Right cardiac atrium (tissue), 5 donors: ENCODE measurements around the gene CNTN4. TPM values are rescaled to one million over a fixed set of nuclear protein-coding genes. Genes with fewer than 3 reads are reported as not detected.
A peak's percentile ranks its signal among the peaks of the same experiment; 100 is the strongest.
"Not testable (repeated sequence)": the region's sequence is repeated elsewhere in the genome, so short reads cannot be mapped to it uniquely, and the experiment has no call there.

ENCODE experiments used
- ATAC-seq, 2 donors: fragments of 200-7000 bp; cut with Tn5 transposase; one replicate each; pipeline versions ENCODE4 v1.8.0 to v1.9.1; 2020; ENCODE audit warnings: moderate library complexity in 2 of 2, mild to moderate bottlenecking in 1 of 2
- DNase-seq, 3 donors: peaks; one replicate each; pipeline ENCODE4 v3.0.0-alpha.2; 2020
- H3K27ac ChIP-seq: one replicate; pipeline ENCODE4 v1.5.1; 2013; ENCODE audit warnings: mild to moderate bottlenecking, low read length, control low read depth, moderate library complexity
- H3K27me3 ChIP-seq: one replicate; pipeline ENCODE4 v1.6.1; 2013; ENCODE audit not compliant: control insufficient read depth, insufficient read depth
- H3K4me1 ChIP-seq: one replicate; pipeline ENCODE4 v1.6.1; 2013; ENCODE audit warnings: low read length; ENCODE audit not compliant: control insufficient read depth, insufficient read depth
- H3K4me3 ChIP-seq: one replicate; pipeline ENCODE4 v1.5.1; 2013; ENCODE audit warnings: low read length, control low read depth
- H3K9me3 ChIP-seq: one replicate; pipeline ENCODE4 v1.6.1; 2013; ENCODE audit warnings: low read length; ENCODE audit not compliant: control insufficient read depth
- WGBS: extraction: QIAGEN DNeasy Blood & Tissue Kit; methylation state at CpG from one replicate; pipeline ENCODE4 v1.1.7; 2013; 5-methylcytosine and 5-hydroxymethylcytosine counted together
- intact Hi-C, 4 donors: fragments of 100-400 bp; cut with DNase I; formaldehyde crosslinking; loops; one replicate each; pipeline versions ENCODE4 v1.11.0 to v1.14.0; 2022 to 2023
- long read RNA-seq, 4 donors: library from polyadenylated mRNA; unstranded; transcript quantifications; one replicate each; pipeline ENCODE4 v2.0.0, GENCODE V29; 2020 to 2021
- polyA plus RNA-seq: library from polyadenylated mRNA; stranded (reverse); fragments of 200-250 nt; gene quantifications from one replicate; pipeline ENCODE4 v1.2.3, GENCODE V29; 2013
- total RNA-seq, 4 donors: library from RNA; stranded (reverse); fragmentation: NEBNext Ultra II Directional; extraction: Animal tissue kit (Norgen Biotek cat#: 25700); gene quantifications; one replicate each; pipeline ENCODE4 v1.2.1, GENCODE V29; 2021
- donor health status: healthy with polysubstance abuse.
- donor health status: DM: no; HTN: yes; CAD: no.
- donor health status: DM: no; HTN: no; CAD: no.
- donor health status: DM: no; HTN: yes; CAD: no; lungs with severe emphysema.
- donor health status: DM: yes; HTN: yes; CAD: no.

CNTN4 gene
- total RNA-seq = 1 to 10 TPM; 1.7 to 6.8 (median 3.3) TPM
- 1.9 TPM for polyA plus RNA-seq
- long read RNA-seq, donor 1, partial matches to known transcripts = 1 of 2 reads
- long read RNA-seq, donor 1, other reads (novel, unspliced or antisense) = 1 of 2 reads
- long read RNA-seq, donor 2, partial matches to known transcripts = 1 of 2 reads
- long read RNA-seq, donor 2, other reads (novel, unspliced or antisense) = 1 of 2 reads
- long read RNA-seq, donor 3, partial matches to known transcripts = 4 of 6 reads
- long read RNA-seq, donor 3, other reads (novel, unspliced or antisense) = 2 of 6 reads
- long read RNA-seq, donor 4, full-length matches to known transcripts = 1 of 1 reads
- long read RNA-seq, donor 4, partial matches to known transcripts = 0 of 1 reads
- long read RNA-seq, donor 4, other reads (novel, unspliced or antisense) = 0 of 1 reads

DNA sequence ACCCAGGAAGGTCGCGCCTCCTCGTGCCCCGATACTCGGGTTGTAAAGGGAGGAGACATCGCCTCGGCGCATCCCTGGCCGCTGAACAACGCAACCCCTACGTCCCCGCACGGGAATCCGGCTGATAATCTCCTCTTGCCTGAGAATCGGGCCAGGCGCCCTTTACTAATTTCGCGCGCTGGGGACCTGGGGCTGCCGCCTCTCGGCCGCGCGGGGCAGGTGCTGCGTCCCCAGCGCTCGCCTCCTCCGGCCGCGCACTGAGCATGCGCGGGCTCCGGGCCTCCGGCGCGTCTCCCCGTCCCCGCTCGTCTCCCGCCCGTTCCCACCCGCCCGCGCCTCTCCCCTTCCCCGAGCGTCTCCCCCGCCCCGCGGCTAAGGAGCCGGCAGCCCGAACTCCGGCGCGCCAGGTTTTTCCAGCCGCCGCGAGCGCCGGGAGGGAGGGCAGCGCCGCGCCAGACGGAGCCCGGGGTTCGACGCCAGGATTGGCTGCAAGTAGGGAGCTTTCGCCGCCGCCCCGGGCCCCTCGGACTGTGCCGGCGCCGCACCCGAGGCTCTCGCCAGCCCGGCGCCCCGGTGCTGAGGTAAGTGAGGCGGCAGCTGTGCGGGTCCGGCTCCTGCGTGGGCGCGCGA, at the start of gene CNTN4:
TSS of gene CNTN4 (plus strand) at position 469 of the 630 bp plus-strand sequence.
- H3K4me1 ChIP-seq = no peaks in the 10 kb centered on the region
- no peak within 1 kb of the TSS for H3K27ac ChIP-seq
- peak within 1 kb of the TSS; percentile 67 for H3K4me3 ChIP-seq
- intact Hi-C loops = no loop called here
- H3K27me3 ChIP-seq = no peaks in the 10 kb centered on the region
- DNase-seq = peak; percentile 66 to 88 (median 85)
- ATAC-seq = peak; percentile 92 to 93
- 1% methylated on average over 86 of the region's 86 CpGs for WGBS
- H3K9me3 ChIP-seq = no peaks in the 10 kb centered on the region

DNA sequence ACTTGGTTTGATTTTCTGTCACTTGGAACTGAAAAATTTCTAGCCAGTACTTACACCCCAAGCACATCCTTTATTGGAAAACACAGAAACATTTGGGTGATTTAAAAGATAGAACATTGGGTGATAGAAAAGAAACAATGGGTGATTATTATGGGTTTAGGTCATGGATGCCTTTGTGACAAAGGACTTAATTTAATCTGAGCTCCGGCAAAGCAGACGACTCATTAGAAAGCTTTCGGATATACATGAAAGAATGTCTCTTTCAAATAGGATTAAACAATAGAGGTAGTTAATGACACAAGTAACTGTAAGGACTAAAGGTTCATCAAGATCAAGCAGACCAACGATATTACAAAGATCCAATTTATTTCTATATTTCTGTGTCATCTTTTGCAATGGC, 37.3 kb upstream of the CNTN4 start:
- 87% methylated on average over 4 of the region's 4 CpGs for WGBS
- intact Hi-C loops = no loop called here

DNA sequence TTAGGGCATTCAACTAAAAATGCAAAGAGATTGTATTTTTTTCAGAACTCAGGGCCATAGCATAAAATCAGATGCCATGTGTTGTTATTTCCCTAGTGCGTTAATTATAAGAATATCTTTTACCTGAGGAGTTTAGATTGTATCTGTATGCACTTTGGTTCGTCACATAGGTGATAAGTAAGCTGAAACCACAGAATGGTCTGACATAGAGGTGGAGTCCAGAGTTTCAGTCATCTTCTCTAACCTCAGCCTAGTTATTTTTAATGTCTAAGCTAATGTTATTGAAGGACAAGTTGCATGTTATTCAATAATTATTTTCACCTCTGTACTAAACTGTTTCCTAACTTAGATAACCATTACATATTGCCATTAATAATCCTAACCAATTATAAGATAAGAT, 27.1 kb upstream of the CNTN4 start:
- DNase-seq (no peak), ATAC-seq (no peak)
- Histone ChIP-seq H3K27ac (no peak overlapping the region), H3K4me3 (no peak overlapping the region), H3K27me3 (no peaks in the 10 kb centered on the region), H3K4me1 (no peaks in the 10 kb centered on the region), H3K9me3 (no peaks in the 10 kb centered on the region)
- 77% methylated on average over 2 of the region's 2 CpGs for WGBS
- intact Hi-C loops = no loop called here

More for the DNA sequence above, 37.3 kb upstream of the CNTN4 start:
- no peak overlapping the region for H3K4me3 ChIP-seq
- H3K27me3 ChIP-seq = no peaks in the 10 kb centered on the region
- ATAC-seq (no peak), DNase-seq (no peak)
- H3K4me1 ChIP-seq = no peaks in the 10 kb centered on the region
- H3K9me3 ChIP-seq = no peaks in the 10 kb centered on the region
- no peak overlapping the region for H3K27ac ChIP-seq

DNA sequence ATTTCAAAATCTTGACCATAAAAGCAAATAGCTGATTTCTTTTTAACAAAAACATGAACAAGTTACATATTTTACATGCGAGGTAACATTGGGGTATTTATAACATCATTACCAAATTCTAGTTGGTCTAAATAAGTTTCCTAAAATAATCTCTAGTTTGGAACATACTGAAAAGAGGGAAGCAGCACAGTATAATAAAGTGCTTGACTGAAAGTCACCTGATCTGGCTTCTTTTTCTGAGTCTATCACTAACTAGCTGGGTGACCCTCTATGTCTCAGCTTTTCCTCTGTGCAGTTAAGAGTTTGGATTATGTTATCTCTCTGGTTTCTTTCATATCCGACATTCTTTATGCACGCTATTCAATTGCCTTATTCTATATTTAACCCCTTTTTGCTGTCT, 19.8 kb upstream of the CNTN4 start:
- H3K4me3 ChIP-seq = no peak overlapping the region
- no peaks in the 10 kb centered on the region for H3K4me1 ChIP-seq
- H3K9me3 ChIP-seq = no peaks in the 10 kb centered on the region
- WGBS = 42% methylated on average over 3 of the region's 3 CpGs
- H3K27ac ChIP-seq = no peak overlapping the region
- DNase-seq (no peak), ATAC-seq (no peak)
- intact Hi-C loops = no loop called here
- H3K27me3 ChIP-seq = no peaks in the 10 kb centered on the region

DNA sequence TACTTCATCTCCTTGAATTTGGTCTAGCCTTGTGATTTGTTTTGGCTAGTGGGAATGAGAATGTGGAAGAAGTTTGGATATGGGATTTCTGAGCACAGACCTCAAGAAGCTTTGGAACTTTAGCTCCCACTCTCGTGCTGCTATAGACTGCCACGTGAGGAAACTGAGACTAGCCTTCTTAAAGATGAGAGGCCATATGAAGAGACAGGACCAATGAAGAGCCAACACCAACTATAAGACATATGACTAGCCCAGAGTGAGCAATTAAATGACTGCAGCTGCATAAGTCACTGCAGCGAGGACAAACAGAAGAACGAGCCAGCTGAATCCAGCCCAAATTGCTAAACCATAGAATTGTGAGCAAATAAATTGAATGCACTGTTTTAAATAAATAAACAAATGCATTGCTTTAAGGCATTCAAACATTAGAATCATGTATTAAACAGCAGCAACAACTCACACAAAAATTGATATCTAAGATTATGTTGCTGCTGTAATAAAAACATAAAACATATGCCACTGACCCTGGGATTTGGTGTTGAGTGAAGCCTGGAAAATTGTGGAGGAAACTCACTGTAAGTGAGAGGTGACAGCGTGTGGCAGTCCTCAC, 15.7 kb upstream of the CNTN4 start:
- Histone ChIP-seq H3K27me3 (no peaks in the 10 kb centered on the region), H3K9me3 (no peaks in the 10 kb centered on the region), H3K4me1 (no peaks in the 10 kb centered on the region), H3K4me3 (no peak overlapping the region), H3K27ac (no peak overlapping the region)
- intact Hi-C loops = no loop called here
- no peak for DNase-seq
- 73% methylated on average over 5 of the region's 5 CpGs for WGBS
- no peak for ATAC-seq

DNA sequence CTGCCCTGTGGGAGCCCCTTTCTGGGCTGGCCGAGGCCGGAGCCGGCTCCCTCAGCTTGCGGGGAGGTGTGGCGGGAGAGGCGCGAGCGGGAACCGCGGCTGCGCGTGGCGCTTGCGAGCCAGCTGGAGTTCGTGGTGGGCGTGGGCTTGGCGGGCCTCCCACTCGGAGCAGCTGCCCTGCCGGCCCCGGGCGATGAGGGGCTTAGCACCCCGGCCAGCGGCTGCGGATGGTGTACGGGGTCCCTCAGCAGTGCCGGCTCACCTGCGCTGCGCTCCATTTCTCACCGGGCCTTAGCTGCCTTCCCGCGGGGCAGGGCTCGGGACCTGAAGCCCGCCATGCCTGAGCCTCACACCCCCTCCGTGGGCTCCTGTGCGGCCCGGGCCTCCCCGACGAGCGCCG, 15.1 kb upstream of the CNTN4 start:
- H3K27me3 ChIP-seq, H3K4me3 ChIP-seq, H3K27ac ChIP-seq, intact Hi-C loops, H3K4me1 ChIP-seq, ATAC-seq, H3K9me3 ChIP-seq: not testable (repeated sequence)
- DNase-seq = peak; percentile 12 to 41 (median 24)
- WGBS = 93% methylated on average over 40 of the region's 40 CpGs

DNA sequence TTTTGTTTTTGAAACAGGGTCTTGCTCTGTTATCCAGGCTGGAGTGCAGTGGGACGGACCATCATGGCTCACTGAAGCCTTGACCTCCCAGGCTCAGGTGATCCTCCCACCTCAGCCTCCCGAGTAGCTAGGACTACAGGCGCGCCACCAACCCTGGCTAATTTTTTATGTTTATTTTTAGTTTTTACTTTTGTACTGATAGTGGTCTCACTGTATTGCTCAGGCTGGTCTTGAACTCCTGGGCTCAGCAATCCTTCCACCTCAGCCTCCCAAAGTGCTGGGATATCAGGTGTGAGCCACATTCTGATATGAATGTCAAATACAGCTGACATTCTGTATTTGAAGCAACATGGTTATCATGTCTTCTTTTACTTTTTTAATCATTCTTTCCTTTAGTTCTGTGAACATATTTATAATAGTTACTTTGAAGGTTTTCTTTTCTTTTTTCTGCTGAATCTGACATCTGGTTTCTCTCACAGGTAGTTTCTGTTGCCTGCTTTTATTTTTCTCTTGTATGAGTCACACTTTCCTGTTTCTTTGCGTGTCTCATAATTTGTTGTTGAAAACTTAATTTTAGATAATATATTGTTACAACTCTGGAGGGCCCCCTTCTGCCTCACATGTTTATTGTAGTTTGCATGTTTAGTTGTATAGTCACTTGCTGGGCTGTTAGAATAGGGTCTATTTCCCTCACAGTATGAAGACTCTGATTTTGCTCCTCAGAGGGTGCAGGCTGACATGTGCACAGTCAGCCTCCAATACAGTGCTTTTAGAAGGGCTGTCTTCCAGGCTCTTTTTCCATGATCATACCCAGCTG, 8.4 kb upstream of the CNTN4 start:
- intact Hi-C loops = no loop called here
- Histone ChIP-seq H3K4me1 (no peaks in the 10 kb centered on the region), H3K4me3 (no peak overlapping the region), H3K9me3 (no peaks in the 10 kb centered on the region), H3K27me3 (no peaks in the 10 kb centered on the region), H3K27ac (no peak overlapping the region)
- DNase-seq = no peak
- ATAC-seq = no peak
- 80% methylated on average over 5 of the region's 5 CpGs for WGBS

DNA sequence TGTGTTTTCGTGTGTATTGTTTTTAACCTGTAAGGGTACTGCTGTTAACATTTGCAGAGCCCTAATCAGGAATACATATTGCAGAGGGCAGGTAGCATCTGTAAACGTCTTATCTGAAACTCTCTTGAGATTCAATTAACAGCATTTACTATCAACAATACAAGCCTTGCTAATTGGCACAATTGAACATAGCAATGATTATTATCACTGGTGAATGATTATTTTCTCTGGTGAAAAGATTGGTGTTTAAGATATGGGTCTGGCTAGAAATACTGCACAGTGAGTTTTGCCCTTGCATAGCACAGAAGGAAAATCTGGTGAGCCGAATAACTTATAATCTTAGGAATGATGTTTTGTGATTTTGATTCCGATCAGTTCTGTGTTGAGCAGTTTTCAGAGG, 5.9 kb upstream of the CNTN4 start:
- no peak overlapping the region for H3K27ac ChIP-seq
- H3K4me1 ChIP-seq = no peaks in the 10 kb centered on the region
- 68% methylated on average over 4 of the region's 4 CpGs for WGBS
- H3K27me3 ChIP-seq = no peaks in the 10 kb centered on the region
- H3K4me3 ChIP-seq = no peak overlapping the region
- no peaks in the 10 kb centered on the region for H3K9me3 ChIP-seq
- DNase-seq = no peak
- intact Hi-C loops = no loop called here
- no peak for ATAC-seq

DNA sequence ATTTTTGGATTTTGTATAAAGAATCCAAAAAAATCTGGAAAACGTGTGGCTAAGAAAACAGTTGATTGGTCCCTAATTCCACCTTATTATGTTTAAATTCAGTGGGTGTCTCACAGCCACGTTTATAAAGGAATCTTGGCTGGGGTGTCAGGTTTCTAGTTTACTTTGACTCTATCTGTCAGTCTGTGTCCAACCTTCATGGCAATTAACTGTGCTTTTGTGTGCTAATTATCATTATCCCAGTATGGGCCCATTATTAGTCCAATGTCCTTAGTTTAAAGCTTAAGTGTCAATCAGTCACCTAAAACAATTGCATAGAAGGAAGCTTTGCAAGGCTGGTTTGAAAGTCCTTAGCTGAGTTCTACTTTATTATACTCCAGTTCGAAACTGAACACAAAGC, 3.7 kb upstream of the CNTN4 start:
- intact Hi-C loops = no loop called here
- no peak for DNase-seq
- no peak for ATAC-seq
- 54% methylated on average over 3 of the region's 3 CpGs for WGBS
- Histone ChIP-seq H3K27ac (no peak overlapping the region), H3K9me3 (no peaks in the 10 kb centered on the region), H3K4me3 (no peak overlapping the region), H3K27me3 (no peaks in the 10 kb centered on the region), H3K4me1 (no peaks in the 10 kb centered on the region)

DNA sequence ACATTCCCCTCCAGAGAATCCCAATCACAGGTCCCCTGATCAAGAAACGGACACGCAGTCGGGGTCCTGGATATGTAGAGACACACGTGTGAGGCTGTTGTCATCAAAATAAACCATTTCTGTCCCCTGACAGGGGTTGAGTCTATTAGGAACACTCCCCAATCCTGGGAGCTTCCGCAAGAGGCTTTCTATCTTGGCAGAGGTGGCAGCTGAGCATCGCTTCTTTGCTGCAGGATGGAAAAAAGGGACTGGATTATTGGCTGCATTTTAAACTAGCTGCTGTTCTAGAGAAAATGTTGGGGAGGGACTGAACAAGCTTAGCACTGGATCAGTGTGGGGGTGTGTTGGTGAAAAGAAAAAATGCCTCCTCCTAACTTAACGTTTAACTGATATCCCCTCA, 2.5 kb upstream of the CNTN4 start:
- Histone ChIP-seq H3K4me1 (no peaks in the 10 kb centered on the region), H3K27ac (no peak overlapping the region), H3K27me3 (no peaks in the 10 kb centered on the region), H3K9me3 (no peaks in the 10 kb centered on the region), H3K4me3 (no peak overlapping the region)
- intact Hi-C loops = no loop called here
- WGBS = 5% methylated on average over 7 of the region's 7 CpGs
- peak in 2 of 3 donors; percentile 15 to 40 for DNase-seq
- ATAC-seq = no peak
